Endothelial cell of umbilical vein (primary cell): Measurements from ENCODE around the gene HDAC4. TPM values are rescaled to one million over a fixed set of nuclear protein-coding genes. Genes with fewer than 3 reads are reported as not detected.

Experiments used
- BruUV-seq: library from RNA; stranded (reverse); fragments of 400-500 nt; replicated peaks from 2 replicates; lab custom pipeline; 2021; lab: Mats Ljungman, UMichigan
- CTCF ChIA-PET: fragments of 300-600, 350-600 bp; sonication (Branson Sonifier 250); formaldehyde crosslinking; loops from one replicate; lab custom pipeline; 2021; ENCODE audit warnings: antibody characterized with exemption, inconsistent platforms; lab: Charles Lee
- POLR2A ChIA-PET: fragments of 300-600, 350-600 bp; sonication (Branson Sonifier 250); formaldehyde crosslinking; loops from one replicate; lab custom pipeline; 2021; ENCODE audit warnings: antibody characterized with exemption, inconsistent platforms; lab: Charles Lee
- DNase-seq: peaks from one replicate; pipeline ENCODE4 v3.0.0-alpha.2; 2011; ENCODE audit warnings: low read depth, low spot score
- FAIRE-seq: peaks from 2 replicates; lab custom pipeline; 2011; peaks lifted over from hg19 to GRCh38; lab: Jason Lieb, UNC
- H2AFZ ChIP-seq: 2 replicates; pipeline ENCODE4 v1.6.0; 2012; ENCODE audit warnings: low read depth, low read length, control low read depth, inconsistent platforms
- H3K27ac ChIP-seq: 2 replicates; pipeline ENCODE4 v1.5.1; 2011; ENCODE audit warnings: low read depth, mild to moderate bottlenecking, control low read depth, low read length, moderate library complexity; ENCODE audit not compliant: insufficient read depth
- H3K27me3 ChIP-seq, 2 experiments: 2 replicates each; pipeline versions ENCODE4 v1.6.0 to v1.6.1; 2011; ENCODE audit warnings: low read length in 2 of 2, mixed read lengths in 1 of 2; ENCODE audit not compliant: control insufficient read depth in 2 of 2, insufficient read depth in 2 of 2
- H3K36me3 ChIP-seq, 2 experiments: 2 replicates in 1 of 2; 3 replicates in 1 of 2; pipeline ENCODE4 v1.5.1; 2011; ENCODE audit warnings: low read length in 2 of 2, mild to moderate bottlenecking in 1 of 2, moderate library complexity in 1 of 2; ENCODE audit not compliant: control insufficient read depth in 2 of 2, insufficient read depth in 2 of 2; ENCODE audit errors: extremely low read depth in 1 of 2
- H3K4me1 ChIP-seq: 3 replicates; pipeline ENCODE4 v1.5.1; 2011; ENCODE audit warnings: mild to moderate bottlenecking, low read length; ENCODE audit not compliant: control insufficient read depth, insufficient read depth; ENCODE audit errors: extremely low read depth
- H3K4me2 ChIP-seq: 2 replicates; pipeline ENCODE4 v1.6.1; 2011; ENCODE audit warnings: low read length, control low read depth, mixed read lengths; ENCODE audit not compliant: insufficient read depth
- H3K4me3 ChIP-seq, 3 experiments: fragments of 200-600 bp in 1 of 3; sonication (generic), shearing (Covaris generic) in 1 of 3; replicated peaks in 1 of 3; 2 replicates each; pipeline ENCODE4 v1.5.1; 2011 to 2016; ENCODE audit warnings: control low read depth in 3 of 3, low read length in 3 of 3, mild to moderate bottlenecking in 2 of 3, inconsistent platforms in 1 of 3, low read depth in 1 of 3, moderate library complexity in 1 of 3; ENCODE audit not compliant: insufficient read depth in 1 of 3
- H3K79me2 ChIP-seq: 2 replicates; pipeline ENCODE4 v1.6.0; 2012; ENCODE audit warnings: low read length, inconsistent platforms; ENCODE audit not compliant: control insufficient read depth, insufficient read depth
- H3K9ac ChIP-seq: replicated peaks from 2 replicates; pipeline ENCODE3; 2011; ENCODE audit warnings: low read length, control low read depth; ENCODE audit not compliant: insufficient read depth; ENCODE audit errors: extremely low read depth
- H3K9me1 ChIP-seq: replicated peaks from 3 replicates; pipeline ENCODE4 v1.6.0; 2011; ENCODE audit warnings: mild to moderate bottlenecking, low read length; ENCODE audit not compliant: control insufficient read depth, insufficient read depth; ENCODE audit errors: extremely low read depth
- H3K9me3 ChIP-seq: replicated peaks from 2 replicates; pipeline ENCODE4 v1.5.1; 2012; ENCODE audit warnings: low read length, inconsistent platforms; ENCODE audit not compliant: control insufficient read depth, insufficient read depth
- H4K20me1 ChIP-seq: replicated peaks from 2 replicates; pipeline ENCODE3; 2011; ENCODE audit warnings: mild to moderate bottlenecking, low read length; ENCODE audit not compliant: control insufficient read depth, insufficient read depth; ENCODE audit errors: extremely low read depth
- EZH2 ChIP-seq: IDR thresholded peaks from 2 replicates; pipeline ENCODE4 v1.6.1; 2012; ENCODE audit warnings: borderline replicate concordance, low read depth, mild to moderate bottlenecking, moderate library complexity, low read length, inconsistent platforms; ENCODE audit not compliant: severe bottlenecking
- GATA2 ChIP-seq: IDR thresholded peaks from 2 replicates; pipeline ENCODE4 v1.7.0; 2011; ENCODE audit warnings: low read depth, mild to moderate bottlenecking, moderate library complexity, mixed read lengths, low read length; ENCODE audit not compliant: insufficient read length, insufficient read depth
- JUN ChIP-seq: IDR thresholded peaks from 2 replicates; pipeline ENCODE4 v1.6.1; 2011; ENCODE audit warnings: borderline replicate concordance, low read depth; ENCODE audit not compliant: insufficient read length, insufficient read depth
- MYC ChIP-seq: IDR thresholded peaks from one replicate; pipeline ENCODE4 v1.6.1; 2011; ENCODE audit warnings: mild to moderate bottlenecking, low read depth, low read length
- POLR2A ChIP-seq: IDR thresholded peaks from 2 replicates; pipeline ENCODE4 v1.6.1; 2012; ENCODE audit warnings: low read depth, mild to moderate bottlenecking, control low read depth, low read length
- dilution Hi-C: fragments of 300-500 bp; cut with MboI; formaldehyde crosslinking; loops from one replicate; pipeline ENCODE4 v1.15.0; 2019; ENCODE audit warnings: low sequenced_read_pairs; ENCODE audit not compliant: extremely low pct_ligation_motif_present
- intact Hi-C: fragments of 100-400 bp; cut with micrococcal nuclease; formaldehyde crosslinking; loops from one replicate; pipeline ENCODE4 v1.10.0; 2022
- polyA plus RNA-seq, 4 experiments: library from polyadenylated mRNA; depleted of rRNA in 3 of 4; stranded (reverse) in 3 of 4; unstranded in 1 of 4; fragments of >200 nt; gene quantifications; 2 replicates each; pipeline versions ENCODE4 v1.2.1 to v1.2.3, GENCODE V29; 2011 to 2012; ENCODE audit warnings: missing spikeins in 1 of 4
- total RNA-seq: library from RNA; stranded (reverse); gene quantifications from 2 replicates; pipeline ENCODE4 v1.2.3, GENCODE V29; 2021
- TF ChIP-seq, protein P1 (sequence below): IDR thresholded peaks from 2 replicates; pipeline ENCODE4 v1.6.1; 2011; ENCODE audit not compliant: insufficient read depth, insufficient read length
- TF ChIP-seq, protein P2 (sequence below), 2 donors: IDR thresholded peaks; 1 replicate in 1 of 2; 2 replicates in 1 of 2; pipeline ENCODE4 v1.5.1; 2011; ENCODE audit warnings: low read length in 2 of 2, mild to moderate bottlenecking in 2 of 2, moderate library complexity in 2 of 2, control low read depth in 1 of 2, inconsistent platforms in 1 of 2, low read depth in 1 of 2; ENCODE audit not compliant: insufficient read depth in 1 of 2; ENCODE audit errors: extremely low read depth in 1 of 2

HDAC4 gene
- total and polyA plus RNA-seq, 2 donors (not counting 3 experiments of a cell fraction or from before 2014, with no cell fraction given), result 13.4 to 33.0 TPM

DNA sequence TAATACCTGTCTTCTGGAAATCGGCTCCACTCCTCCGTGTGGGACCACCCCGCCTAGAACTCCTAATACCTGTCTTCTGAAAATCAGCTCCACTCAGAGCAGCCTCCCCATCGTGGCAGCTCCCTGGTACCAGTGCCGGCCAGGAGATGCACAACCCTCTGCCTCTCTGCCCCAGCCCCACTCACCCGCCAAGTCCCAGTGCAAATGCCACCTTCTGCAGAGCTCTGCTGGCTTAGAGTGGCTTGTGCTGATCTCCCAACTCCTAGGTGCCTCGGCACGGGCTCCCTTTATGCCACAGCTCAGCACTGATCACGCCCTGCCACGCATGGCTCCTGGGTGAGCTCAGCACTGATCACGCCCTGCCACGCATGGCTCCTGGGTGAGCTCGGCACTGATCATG, 258.5 kb downstream of the HDAC4 start:
- POLR2A ChIA-PET, result no interaction called here
- H3K9me3 ChIP-seq, result no peaks in the 10 kb centered on the region
- H4K20me1 ChIP-seq, result no peaks in the 10 kb centered on the region
- intact Hi-C loops (loop anchor here (5.0 kb wide), 1 partner anchor 1000 kb away; the partner anchor contains the start of gene OTOS), dilution Hi-C loops (no loop called here)
- no peak overlapping the region for H3K9ac ChIP-seq
- no peaks in the 10 kb centered on the region for H3K27me3 ChIP-seq
- no peaks in the 10 kb centered on the region for H3K79me2 ChIP-seq
- H2AFZ ChIP-seq, result no peak overlapping the region
- H3K27ac ChIP-seq, result no peak overlapping the region
- TF ChIP-seq MYC (no peak), JUN (no peak), EZH2 (no peak), GATA2 (no peak), POLR2A (no peak)
- TF ChIP-seq, protein P1, sequence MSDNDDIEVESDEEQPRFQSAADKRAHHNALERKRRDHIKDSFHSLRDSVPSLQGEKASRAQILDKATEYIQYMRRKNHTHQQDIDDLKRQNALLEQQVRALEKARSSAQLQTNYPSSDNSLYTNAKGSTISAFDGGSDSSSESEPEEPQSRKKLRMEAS, result no peak
- TF ChIP-seq, protein P2, sequence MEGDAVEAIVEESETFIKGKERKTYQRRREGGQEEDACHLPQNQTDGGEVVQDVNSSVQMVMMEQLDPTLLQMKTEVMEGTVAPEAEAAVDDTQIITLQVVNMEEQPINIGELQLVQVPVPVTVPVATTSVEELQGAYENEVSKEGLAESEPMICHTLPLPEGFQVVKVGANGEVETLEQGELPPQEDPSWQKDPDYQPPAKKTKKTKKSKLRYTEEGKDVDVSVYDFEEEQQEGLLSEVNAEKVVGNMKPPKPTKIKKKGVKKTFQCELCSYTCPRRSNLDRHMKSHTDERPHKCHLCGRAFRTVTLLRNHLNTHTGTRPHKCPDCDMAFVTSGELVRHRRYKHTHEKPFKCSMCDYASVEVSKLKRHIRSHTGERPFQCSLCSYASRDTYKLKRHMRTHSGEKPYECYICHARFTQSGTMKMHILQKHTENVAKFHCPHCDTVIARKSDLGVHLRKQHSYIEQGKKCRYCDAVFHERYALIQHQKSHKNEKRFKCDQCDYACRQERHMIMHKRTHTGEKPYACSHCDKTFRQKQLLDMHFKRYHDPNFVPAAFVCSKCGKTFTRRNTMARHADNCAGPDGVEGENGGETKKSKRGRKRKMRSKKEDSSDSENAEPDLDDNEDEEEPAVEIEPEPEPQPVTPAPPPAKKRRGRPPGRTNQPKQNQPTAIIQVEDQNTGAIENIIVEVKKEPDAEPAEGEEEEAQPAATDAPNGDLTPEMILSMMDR (IDR thresholded peaks at IDR 0.05; ENCODE audit: extremely low read depth in 1 of 2, insufficient read depth in 1 of 2, low read depth in 1 of 2, low read length in 2 of 2), result no peak
- no peak for DNase-seq
- BruUV-seq, result no TSS peak
- no peak overlapping the region for H3K4me3 ChIP-seq
- no peak for FAIRE-seq
- no peaks in the 10 kb centered on the region for H3K9me1 ChIP-seq
- no peak overlapping the region for H3K4me2 ChIP-seq
- CTCF ChIA-PET, result interaction anchor here (0.6 to 1.5 kb wide), 3 partner anchors 11 to 1560 kb away, joined by 3 to 5 read pairs (median 5); partner anchors contain the start of gene HDAC4
- no peaks in the 10 kb centered on the region for H3K36me3 ChIP-seq
- no peaks in the 10 kb centered on the region for H3K4me1 ChIP-seq
